HG02981 (cell line): ENCODE data around the gene PMEL.
"Not testable (repeated sequence)": the region's sequence is repeated elsewhere in the genome, so short reads cannot be mapped to it uniquely, and the experiment has no call there.

Source experiments
- ATAC-seq: cut with Tn5 transposase; IDR thresholded peaks from one replicate; pipeline ENCODE4 v1.9.1; 2021; ENCODE audit warnings: mild to moderate bottlenecking, moderate library complexity; ENCODE audit not compliant: unreplicated experiment

The PMEL gene

GRCh38 chr12:55983232-55983842 is 17.5 kb upstream of the PMEL start:
- ATAC-seq: no peak

GRCh38 chr12:55982319-55982936 is 16.6 kb upstream of the PMEL start:
- ATAC-seq: peak; percentile 96

DNA sequence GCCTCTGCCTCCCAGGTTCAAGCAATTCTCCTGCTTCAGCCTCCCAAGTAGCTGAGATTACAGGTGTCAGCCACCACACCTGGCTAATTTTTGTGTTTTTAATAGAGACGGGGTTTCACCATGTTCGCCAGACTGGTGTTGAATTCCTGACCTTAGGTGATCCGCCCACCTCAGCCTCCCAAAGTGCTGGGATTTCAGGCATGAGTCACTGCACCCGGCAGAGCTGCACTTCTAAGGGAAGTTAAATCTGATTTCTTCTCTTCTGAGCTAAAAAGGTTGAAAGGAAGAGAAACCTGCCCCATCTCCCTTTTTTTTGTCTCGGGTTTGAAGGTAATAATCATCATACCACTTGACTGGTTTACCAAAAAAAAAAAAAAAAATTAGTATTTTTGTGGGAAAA is 16.0 kb upstream of the PMEL start:
- not testable (repeated sequence) for ATAC-seq

- ATAC-seq: no peak
Observed at GRCh38 chr12:55979069-55979468, 13.2 kb upstream of the PMEL start.

- no peak for ATAC-seq
Observed at GRCh38 chr12:55978393-55978792, 12.6 kb upstream of the PMEL start.

GRCh38 chr12:55974308-55974730 is 8.5 kb upstream of the PMEL start:
- peak; percentile 14 for ATAC-seq

- peak; percentile 93 for ATAC-seq
Observed at GRCh38 chr12:55973599-55974307, 7.9 kb upstream of the PMEL start, which contains the start of gene RAB5B. RAB5B (plus strand) TSS chr12:55974078; CDS start chr12:55986961, 12,883 bp downstream.

DNA sequence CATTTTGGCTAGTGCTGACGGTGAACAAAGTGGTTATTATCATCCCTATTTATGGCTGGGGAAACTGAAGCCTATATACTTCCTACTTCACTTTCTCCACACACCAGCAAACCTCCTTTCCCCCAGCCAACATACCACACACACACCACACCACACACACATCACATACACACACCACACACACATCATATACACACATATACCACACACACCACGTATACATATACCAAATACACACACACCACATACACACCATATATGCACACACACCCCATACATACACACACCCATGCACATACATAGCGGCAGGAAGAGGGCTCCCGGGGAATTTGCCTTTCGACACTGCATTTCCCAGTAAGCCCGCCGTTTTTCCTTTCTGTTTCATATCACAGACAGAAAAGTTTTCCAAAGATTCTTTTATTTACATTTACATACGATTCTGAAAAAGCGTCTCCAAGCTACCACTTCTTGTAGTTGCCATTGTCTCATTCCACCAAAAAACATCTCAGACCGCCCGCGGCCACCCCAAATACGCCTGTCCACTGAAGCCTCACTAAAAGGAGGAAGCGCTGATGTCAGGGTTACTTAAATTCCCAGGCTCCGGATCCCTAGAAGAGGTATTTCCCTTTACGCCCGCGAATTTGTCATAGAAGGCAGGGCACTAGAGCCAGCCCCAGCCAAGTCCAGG is 7.2 kb upstream of the PMEL start:
- ATAC-seq: no peak

DNA sequence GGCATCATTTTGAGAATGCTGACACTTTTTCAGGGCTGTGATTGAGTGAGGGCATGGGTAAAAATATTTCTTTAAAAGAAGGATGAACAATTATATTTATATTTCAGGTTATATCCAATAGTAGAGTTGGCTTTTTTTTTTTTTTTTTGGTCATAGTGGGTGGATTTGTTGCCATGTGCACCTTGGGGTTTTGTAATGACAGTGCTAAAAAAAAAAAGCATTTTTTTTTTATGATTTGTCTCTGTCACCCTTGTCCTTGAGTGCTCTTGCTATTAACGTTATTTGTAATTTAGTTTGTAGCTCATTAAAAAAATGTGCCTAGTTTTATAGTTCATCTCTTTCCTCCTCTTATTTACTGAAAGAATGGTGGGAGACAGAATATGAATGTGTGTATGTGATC is 6.6 kb upstream of the PMEL start:
- no peak for ATAC-seq

- no peak for ATAC-seq
Observed at GRCh38 chr12:55972042-55972441, 6.2 kb upstream of the PMEL start.

DNA sequence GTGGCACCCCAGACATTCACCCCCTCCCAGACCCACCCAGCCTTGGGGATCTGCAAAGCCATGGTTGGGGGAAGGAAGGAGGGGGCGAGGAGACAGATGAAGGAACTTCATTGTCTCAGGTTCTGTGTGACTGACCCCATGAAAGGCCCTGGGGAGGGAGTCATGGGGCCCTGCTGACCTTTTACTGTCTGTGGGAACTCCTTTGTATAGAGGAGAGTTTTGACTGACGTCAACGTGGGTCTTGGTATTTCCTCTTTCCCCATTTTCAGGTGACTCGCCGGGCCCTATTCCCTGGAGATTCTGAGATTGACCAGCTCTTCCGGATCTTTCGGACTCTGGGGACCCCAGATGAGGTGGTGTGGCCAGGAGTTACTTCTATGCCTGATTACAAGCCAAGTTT is 4.9 kb upstream of the PMEL start:
- ATAC-seq: no peak

DNA sequence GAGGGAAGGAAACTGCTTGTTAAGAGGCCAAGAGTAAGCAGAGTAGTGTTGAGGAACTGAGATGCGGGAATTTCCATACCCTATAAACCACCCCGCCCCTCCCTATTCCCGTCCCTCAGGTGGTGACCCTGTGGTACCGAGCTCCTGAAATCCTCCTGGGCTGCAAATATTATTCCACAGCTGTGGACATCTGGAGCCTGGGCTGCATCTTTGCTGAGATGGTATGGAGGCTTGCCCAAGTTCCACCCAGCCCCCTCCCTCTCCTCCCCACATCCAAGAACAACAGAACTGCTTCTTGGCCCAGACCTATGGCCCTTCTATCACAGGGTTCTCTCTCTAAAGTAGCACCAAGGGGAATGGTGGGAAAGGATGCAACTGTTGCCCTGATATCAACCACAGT is 3.5 kb upstream of the PMEL start:
- no peak for ATAC-seq

DNA sequence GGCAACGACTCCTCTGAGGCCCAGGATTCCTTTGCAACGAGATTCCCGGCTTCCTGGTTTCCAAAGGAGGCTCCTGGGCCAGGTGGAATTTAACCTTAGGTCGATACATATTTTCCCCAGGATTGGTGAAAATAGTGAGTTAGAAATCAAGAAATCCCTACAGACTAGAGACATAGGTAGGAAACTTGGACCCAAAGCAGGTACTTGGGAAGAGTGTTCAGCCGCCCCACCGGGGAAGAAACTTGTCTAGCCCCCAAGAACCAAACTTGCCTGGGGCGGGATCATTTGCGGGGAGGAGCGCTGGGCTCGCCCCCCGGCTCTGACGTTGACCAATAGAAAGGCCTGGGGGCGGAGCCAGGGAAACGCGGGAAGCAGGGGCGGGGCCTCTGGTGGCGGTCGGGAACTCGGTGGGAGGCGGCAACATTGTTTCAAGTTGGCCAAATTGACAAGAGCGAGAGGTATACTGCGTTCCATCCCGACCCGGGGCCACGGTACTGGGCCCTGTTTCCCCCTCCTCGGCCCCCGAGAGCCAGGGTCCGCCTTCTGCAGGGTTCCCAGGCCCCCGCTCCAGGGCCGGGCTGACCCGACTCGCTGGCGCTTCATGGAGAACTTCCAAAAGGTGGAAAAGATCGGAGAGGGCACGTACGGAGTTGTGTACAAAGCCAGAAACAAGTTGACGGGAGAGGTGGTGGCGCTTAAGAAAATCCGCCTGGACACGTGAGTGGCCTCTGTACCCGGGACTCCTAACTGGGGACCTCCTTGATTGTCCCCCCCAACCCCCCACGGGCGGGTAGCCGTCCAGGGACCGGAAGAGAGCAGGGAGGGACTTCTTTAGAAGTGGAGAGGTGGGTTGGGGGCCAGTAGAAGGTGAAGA is 803 bp upstream of the PMEL start, which contains the start of gene CDK2:
Gene CDK2, plus strand, starts transcription at position 423 of the 874 bp plus-strand sequence. Its CDS starts 179 bp downstream, at position 602.
- peak; percentile 94 for ATAC-seq

GRCh38 chr12:55965240-55965639 is 602 bp downstream of the PMEL start:
- no peak for ATAC-seq

- ATAC-seq: no peak
Observed at GRCh38 chr12:55963760-55964159, 2.1 kb downstream of the PMEL start.

GRCh38 chr12:55957106-55957859 is 8.6 kb downstream of the PMEL start:
- ATAC-seq: no peak

DNA sequence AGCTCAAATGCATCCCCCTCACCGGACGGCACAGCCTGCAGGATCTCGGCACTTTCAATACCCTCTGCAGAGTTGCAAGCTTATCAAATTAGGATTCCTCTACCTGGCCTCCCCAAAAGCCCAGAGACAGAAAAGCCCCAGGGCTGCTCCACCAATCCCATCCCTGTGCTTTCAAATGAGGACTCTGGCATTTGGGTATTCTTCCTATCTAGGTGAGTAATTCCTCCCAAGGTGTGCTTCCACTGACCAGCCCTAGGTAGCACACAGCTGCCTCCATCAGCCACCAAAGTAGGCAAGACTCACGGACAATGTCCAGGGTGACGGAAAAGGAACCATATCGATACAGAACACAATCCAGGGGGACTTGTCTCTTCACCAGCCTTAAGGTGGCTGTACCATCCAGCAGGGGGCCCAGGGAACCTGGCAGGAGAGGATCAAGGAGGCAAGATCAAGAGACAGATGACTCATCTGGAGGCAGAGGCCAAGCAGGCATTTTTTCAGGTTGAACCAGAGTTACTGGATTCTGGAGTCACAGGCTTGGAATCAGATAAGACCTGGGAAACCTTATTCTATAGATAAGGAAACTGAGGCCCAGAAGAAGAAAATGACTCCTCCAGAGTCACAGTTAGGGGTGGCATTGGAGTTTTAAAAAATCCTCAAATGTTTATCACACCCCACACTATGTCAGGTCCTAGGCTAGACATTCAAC is 9.9 kb downstream of the PMEL start:
- ATAC-seq: no peak

GRCh38 chr12:55955344-55955743 is 10.5 kb downstream of the PMEL start:
- ATAC-seq: no peak

GRCh38 chr12:55946553-55946952 is 19.3 kb downstream of the PMEL start:
- ATAC-seq: no peak
